Mesothelial cell of epicardium (in vitro differentiated cells): Measurements from ENCODE around the gene COL23A1. TPM values are rescaled to one million over a fixed set of nuclear protein-coding genes. Genes with fewer than 3 reads are reported as not detected.
A peak's percentile ranks its signal among the peaks of the same experiment; 100 is the strongest.

Experiments used
- DNase-seq, 2 experiments: peaks; one replicate each; pipeline ENCODE4 v3.0.0; 2021; ENCODE audit warnings: low spot score in 2 of 2; ENCODE audit not compliant: unreplicated experiment in 2 of 2
- H3K27ac Mint-ChIP-seq: 2 replicates; pipeline ENCODE4 v1.8.0; 2021; ENCODE audit warnings: mixed read lengths
- H3K27me3 Mint-ChIP-seq: 2 replicates; pipeline ENCODE4 v1.8.0; 2021; ENCODE audit warnings: low read depth, mixed read lengths
- H3K36me3 Mint-ChIP-seq: 2 replicates; pipeline ENCODE4 v1.8.0; 2021; ENCODE audit warnings: mixed read lengths
- H3K4me1 Mint-ChIP-seq: 2 replicates; pipeline ENCODE4 v1.8.0; 2021; ENCODE audit warnings: mixed read lengths
- H3K4me3 Mint-ChIP-seq: 2 replicates; pipeline ENCODE4 v1.8.0; 2021; ENCODE audit warnings: mild to moderate bottlenecking, moderate library complexity, mixed read lengths
- H3K9me3 Mint-ChIP-seq: 2 replicates; pipeline ENCODE4 v1.8.0; 2021; ENCODE audit warnings: mixed read lengths
- CTCF ChIP-seq: fragments of 200-600 bp; sonication (generic); IDR thresholded peaks from one replicate; pipeline ENCODE4 v1.5.0; 2021; ENCODE audit warnings: antibody characterized with exemption; ENCODE audit not compliant: unreplicated experiment
- total RNA-seq: library from RNA; stranded (reverse); gene quantifications from 3 replicates; pipeline ENCODE4 v1.2.1, GENCODE V29; 2021

The COL23A1 gene
- total RNA-seq, 1 donor from 2014 or later, result 13.6 TPM

DNA sequence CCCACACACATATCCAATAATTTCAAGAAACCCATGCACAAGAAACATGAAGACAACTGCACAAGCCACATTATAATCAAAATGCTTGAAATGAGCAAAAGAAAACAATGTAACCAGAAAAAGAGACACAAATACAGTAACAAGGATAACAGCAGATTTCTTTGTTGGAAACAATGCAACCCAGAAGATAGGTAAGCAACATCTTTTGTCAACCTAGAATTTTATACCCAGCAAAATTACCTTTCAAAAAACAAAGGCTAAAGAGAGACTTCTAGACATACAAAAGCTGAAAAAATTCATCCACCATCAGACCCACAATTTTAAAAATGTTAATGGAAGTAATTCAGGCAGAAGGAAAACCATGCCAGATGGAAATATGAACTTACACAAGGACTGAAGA, 5.0 kb upstream of the COL23A1 start:
- H3K4me3 Mint-ChIP-seq, result no peak overlapping the region
- H3K36me3 Mint-ChIP-seq, result peaks cover 59% of the 10 kb centered on the region
- H3K27me3 Mint-ChIP-seq, result peaks cover 4% of the 10 kb centered on the region
- peaks cover 8% of the 10 kb centered on the region for H3K4me1 Mint-ChIP-seq
- TF ChIP-seq CTCF, result no peak
- DNase-seq, result no peak
- no peak overlapping the region for H3K27ac Mint-ChIP-seq
- peaks cover 40% of the 10 kb centered on the region for H3K9me3 Mint-ChIP-seq

DNA sequence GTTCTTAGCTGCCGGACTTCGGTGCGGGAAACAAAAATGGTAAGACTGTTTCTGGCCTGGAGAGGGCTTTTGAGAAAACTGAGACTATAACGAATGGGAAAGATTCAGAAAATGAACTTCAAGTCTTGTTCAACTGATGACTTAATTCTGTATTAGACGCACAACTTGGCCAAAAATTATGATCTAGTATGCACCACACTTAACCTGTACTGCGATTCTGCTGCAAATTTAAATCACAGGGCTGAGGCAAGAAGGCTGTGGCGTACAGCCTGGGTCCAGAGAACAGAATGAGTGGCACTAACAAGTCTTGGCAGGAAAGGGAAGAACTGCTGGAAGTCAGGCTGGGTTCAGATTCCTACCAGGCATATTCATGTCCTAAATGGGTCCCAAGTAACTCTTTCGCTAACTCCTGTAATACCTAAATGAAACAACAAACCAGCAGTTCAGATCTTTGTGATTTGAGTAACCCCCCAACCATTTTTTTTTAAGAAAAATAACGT, 781 bp upstream of the COL23A1 start:
- Mint-ChIP-seq H3K4me3 (peak overlapping the region; percentile 78), H3K36me3 (peaks cover 26% of the 10 kb centered on the region), H3K4me1 (peaks cover 38% of the 10 kb centered on the region), H3K27me3 (peaks cover 30% of the 10 kb centered on the region), H3K9me3 (peaks cover 22% of the 10 kb centered on the region), H3K27ac (peak overlapping the region; percentile 37)
- TF ChIP-seq CTCF, result peak; percentile 20
- DNase-seq, result no peak

DNA sequence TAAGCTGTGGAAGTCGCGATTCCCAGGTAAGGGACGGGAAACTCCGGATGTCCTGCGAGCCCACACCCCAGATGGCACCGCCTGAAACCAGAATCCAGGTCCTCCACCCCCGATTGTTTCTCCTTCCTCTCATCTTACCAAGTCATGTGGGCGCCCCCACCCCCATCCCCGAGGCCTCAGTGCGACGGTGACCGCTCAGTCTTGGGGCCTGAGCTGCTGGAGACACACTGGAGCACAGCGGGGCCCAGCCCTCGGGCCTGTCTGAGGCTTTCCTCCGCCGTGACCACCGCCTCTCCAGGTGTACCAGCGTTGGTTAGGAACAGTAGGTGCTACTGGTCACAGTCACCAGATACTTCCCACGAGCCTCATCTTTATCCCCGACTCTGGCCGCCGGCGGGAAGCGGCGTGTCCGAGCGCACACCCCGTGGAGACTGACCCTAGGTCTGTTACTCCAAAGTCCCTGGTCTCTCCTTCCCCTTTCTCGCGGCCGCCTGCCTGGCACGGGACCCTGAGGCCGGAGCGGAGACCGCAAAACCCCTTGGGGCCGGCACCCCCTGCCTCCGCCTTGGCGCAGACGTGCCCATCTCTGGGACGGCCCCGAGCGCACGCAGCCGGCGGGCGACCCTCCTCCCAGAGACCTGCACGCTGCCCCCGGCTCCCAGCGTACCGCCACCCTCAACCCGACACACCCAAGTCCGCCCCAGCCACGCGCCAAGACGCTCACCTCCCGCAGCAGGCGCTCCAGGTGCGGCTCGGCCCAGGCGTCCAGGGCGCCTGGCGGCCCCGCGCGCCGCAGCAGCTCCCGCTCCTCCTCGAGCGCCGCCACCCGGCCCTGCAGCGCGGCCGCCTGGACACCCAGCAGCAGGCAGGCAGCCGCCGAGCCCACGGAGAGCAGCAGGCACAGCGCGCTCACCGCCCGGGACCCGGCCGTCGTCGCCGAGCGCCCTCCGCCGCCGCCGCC, 733 bp downstream of the COL23A1 start:
- Mint-ChIP-seq H3K36me3 (peaks cover 13% of the 10 kb centered on the region), H3K9me3 (peaks cover 7% of the 10 kb centered on the region), H3K27me3 (peaks cover 30% of the 10 kb centered on the region), H3K4me3 (peak overlapping the region; percentile 63), H3K4me1 (peaks cover 38% of the 10 kb centered on the region), H3K27ac (no peak overlapping the region)
- TF ChIP-seq CTCF, result no peak
- DNase-seq, result peak; percentile 44 to 73

- peaks cover 30% of the 10 kb centered on the region for H3K27me3 Mint-ChIP-seq
- no peaks in the 10 kb centered on the region for H3K9me3 Mint-ChIP-seq
- DNase-seq, result no peak
- H3K27ac Mint-ChIP-seq, result no peak overlapping the region
- peaks cover 6% of the 10 kb centered on the region for H3K36me3 Mint-ChIP-seq
- no peak for TF ChIP-seq CTCF
- H3K4me3 Mint-ChIP-seq, result peak overlapping the region; percentile 63
- H3K4me1 Mint-ChIP-seq, result peaks cover 38% of the 10 kb centered on the region
Observed at GRCh38 chr5:178588769-178589168, 1.4 kb downstream of the COL23A1 start.

- peak overlapping the region; percentile 63 for H3K4me3 Mint-ChIP-seq
- DNase-seq, result no peak
Observed at GRCh38 chr5:178587763-178588611, 2.2 kb downstream of the COL23A1 start.

More at GRCh38 chr5:178587763-178588611, 2.2 kb downstream of the COL23A1 start:
- no peak for TF ChIP-seq CTCF
- Mint-ChIP-seq H3K27me3 (peaks cover 33% of the 10 kb centered on the region), H3K4me1 (peaks cover 38% of the 10 kb centered on the region), H3K36me3 (peaks cover under 1% of the 10 kb centered on the region), H3K27ac (no peak overlapping the region), H3K9me3 (no peaks in the 10 kb centered on the region)
